Stimulated activated CD4-positive, alpha-beta T cell treated with anti-CD3 and anti-CD28 coated beads, Interleukin-1b, Interleukin-23, amount 100 ng/mL, for 1 hour (primary cell): ENCODE results near the gene LRRC36.

Source experiments
- DNase-seq, 2 donors: peaks; one replicate each; pipeline ENCODE4 v3.0.0-alpha.2; 2020; ENCODE audit warnings: low read depth in 2 of 2

The LRRC36 gene

GRCh38 chr16:67326472-67327309 is at the start of gene LRRC36, which contains the start of gene KCTD19:
LRRC36 (plus strand) TSS chr16:67326815; CDS start chr16:67326863, 48 bp downstream.
KCTD19 (minus strand) TSS chr16:67326741; CDS start chr16:67326707, 34 bp downstream.
- DNase-seq: peak in 1 of 2 donors; percentile 19

- DNase-seq: no peak
Observed at GRCh38 chr16:67277294-67277998, 49.2 kb upstream of the LRRC36 start.

- DNase-seq: no peak
Observed at GRCh38 chr16:67277999-67278772, 48.4 kb upstream of the LRRC36 start.

- DNase-seq: peak in 1 of 2 donors; percentile 26
Observed at GRCh38 chr16:67278773-67279295, 47.8 kb upstream of the LRRC36 start.

- DNase-seq: peak; percentile 56 to 69
Observed at GRCh38 chr16:67279296-67280089, 47.1 kb upstream of the LRRC36 start, which contains the start of gene PLEKHG4. PLEKHG4 (plus strand) TSS chr16:67279532; CDS start chr16:67280045, 513 bp downstream.

- DNase-seq: no peak
Observed at GRCh38 chr16:67280090-67281015, 46.3 kb upstream of the LRRC36 start.

GRCh38 chr16:67281536-67282446 is 44.8 kb upstream of the LRRC36 start:
- no peak for DNase-seq

- DNase-seq: no peak
Observed at GRCh38 chr16:67282447-67282805, 44.2 kb upstream of the LRRC36 start.

- no peak for DNase-seq
Observed at GRCh38 chr16:67283039-67283825, 43.4 kb upstream of the LRRC36 start.

GRCh38 chr16:67283826-67284555 is 42.6 kb upstream of the LRRC36 start:
- no peak for DNase-seq

- no peak for DNase-seq
Observed at GRCh38 chr16:67284699-67285646, 41.6 kb upstream of the LRRC36 start.

- no peak for DNase-seq
Observed at GRCh38 chr16:67286441-67287235, 40.0 kb upstream of the LRRC36 start.

GRCh38 chr16:67287960-67288359 is 38.7 kb upstream of the LRRC36 start:
- DNase-seq: no peak

- DNase-seq: no peak
Observed at GRCh38 chr16:67291461-67291860, 35.2 kb upstream of the LRRC36 start.

- no peak for DNase-seq
Observed at GRCh38 chr16:67294171-67294757, 32.4 kb upstream of the LRRC36 start.
